Fibroblast of skin of left biceps (primary cell): ENCODE measurements around the gene SLC30A2.

Experiments used
- DNase-seq, 2 experiments: peaks; one replicate each; pipeline ENCODE4 v3.0.0-alpha.2; 2013; ENCODE audit warnings: low read depth in 2 of 2

SLC30A2 gene

GRCh38 chr1:25996966-25997827 is 48.7 kb downstream of the SLC30A2 start:
- DNase-seq = no peak

- DNase-seq = no peak
These were observed 51.3 kb downstream of the SLC30A2 start for GRCh38 chr1:25994402-25995150.

GRCh38 chr1:25993197-25993951 is 52.5 kb downstream of the SLC30A2 start:
- DNase-seq = no peak

DNA sequence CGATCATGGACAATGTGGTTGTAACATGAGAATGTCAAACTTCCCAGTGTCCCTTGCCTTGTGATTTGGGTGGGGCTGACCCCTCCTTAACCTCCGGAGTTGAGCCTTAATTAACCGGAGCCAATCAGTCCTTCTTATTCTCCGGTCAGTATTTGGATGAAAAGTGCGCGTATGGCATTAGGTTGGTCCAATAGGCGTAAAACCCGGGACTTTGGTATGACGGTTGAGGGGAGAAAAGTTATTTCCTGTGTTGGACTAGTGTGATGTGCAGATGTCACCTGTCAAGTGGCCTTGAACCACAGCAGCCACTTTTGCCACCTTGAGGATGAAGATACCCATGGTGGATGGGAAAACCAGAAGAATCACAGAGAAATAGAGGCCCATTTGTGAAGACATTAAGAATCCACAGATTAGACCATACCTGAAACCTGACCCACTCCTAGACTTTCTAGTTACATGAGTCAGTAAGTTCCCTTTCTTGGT is 53.2 kb downstream of the SLC30A2 start:
- DNase-seq = no peak

DNA sequence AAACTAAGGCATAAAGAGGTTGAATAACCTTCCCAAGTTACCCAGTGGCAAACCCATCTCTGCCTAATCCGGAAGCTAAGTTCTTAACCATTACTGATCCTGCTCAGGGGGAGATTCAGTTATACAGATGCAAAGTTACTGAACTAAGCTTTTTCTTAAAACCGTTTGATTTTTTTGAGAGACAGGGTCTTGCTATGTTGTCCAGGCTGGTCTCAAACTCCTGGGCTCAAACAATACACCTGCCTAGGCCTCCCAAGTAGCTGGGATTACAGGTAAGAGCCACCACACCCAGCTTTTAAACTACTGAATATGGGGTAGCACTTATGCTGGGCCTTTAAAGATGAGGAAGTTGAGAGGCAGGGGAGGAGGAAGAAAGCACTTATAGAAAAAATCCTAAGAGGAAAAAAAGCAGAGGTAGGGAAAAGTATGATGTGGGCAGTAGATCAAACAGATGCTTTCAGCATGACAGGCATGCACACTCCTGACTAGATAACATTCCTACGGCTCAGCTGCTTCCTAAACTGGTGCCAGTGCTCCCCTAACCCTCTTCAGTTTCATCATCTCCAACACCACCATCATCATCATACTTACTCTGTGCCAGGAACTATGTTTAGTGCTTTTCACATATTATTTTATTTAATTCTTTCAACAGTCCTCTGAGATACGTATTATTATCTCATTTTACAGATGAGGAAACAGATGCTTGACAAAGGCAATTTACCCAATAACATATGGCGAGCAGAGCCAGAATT is 53.8 kb downstream of the SLC30A2 start:
- DNase-seq = peak in 1 of 2 experiments; percentile 25

GRCh38 chr1:25990702-25991395 is 55.1 kb downstream of the SLC30A2 start:
- no peak for DNase-seq

GRCh38 chr1:25990251-25990650 is 55.7 kb downstream of the SLC30A2 start:
- DNase-seq = no peak

- DNase-seq = no peak
These were observed 56.3 kb downstream of the SLC30A2 start for GRCh38 chr1:25989440-25990234.

- no peak for DNase-seq
These were observed 58.0 kb downstream of the SLC30A2 start for GRCh38 chr1:25987951-25988350.
